Mononuclear cell (primary cell): ENCODE results near the gene MAPK9. TPM values are rescaled to one million over a fixed set of nuclear protein-coding genes. Genes with fewer than 3 reads are reported as not detected.

Experiments used
- H3K27me3 ChIP-seq: 2 replicates; pipeline ENCODE4 v1.6.0; 2011; ENCODE audit warnings: low read length, control low read depth; ENCODE audit not compliant: insufficient read depth
- H3K4me1 ChIP-seq: 2 replicates; pipeline ENCODE4 v1.5.1; 2011; ENCODE audit warnings: mild to moderate bottlenecking, low read length, control low read depth; ENCODE audit not compliant: insufficient read depth
- H3K4me3 ChIP-seq: 2 replicates; pipeline ENCODE4 v1.5.1; 2011; ENCODE audit warnings: mild to moderate bottlenecking, low read length, moderate library complexity
- H3K9me3 ChIP-seq: 2 replicates; pipeline ENCODE4 v1.5.1; 2011; ENCODE audit warnings: low read depth, mild to moderate bottlenecking, control low read depth, low read length
- total RNA-seq: library from RNA; depleted of rRNA; stranded (reverse); fragments of >200 nt; gene quantifications from one replicate; pipeline ENCODE4 v1.2.3, GENCODE V29; 2012

Gene MAPK9
- total RNA-seq, 1 donor: 36.0 TPM

- Histone ChIP-seq H3K4me3 (no peak overlapping the region), H3K9me3 (peaks cover 5% of the 10 kb centered on the region), H3K4me1 (no peaks in the 10 kb centered on the region), H3K27me3 (no peaks in the 10 kb centered on the region)
Measured at GRCh38 chr5:180241600-180241999, 50.3 kb downstream of the MAPK9 start.

DNA sequence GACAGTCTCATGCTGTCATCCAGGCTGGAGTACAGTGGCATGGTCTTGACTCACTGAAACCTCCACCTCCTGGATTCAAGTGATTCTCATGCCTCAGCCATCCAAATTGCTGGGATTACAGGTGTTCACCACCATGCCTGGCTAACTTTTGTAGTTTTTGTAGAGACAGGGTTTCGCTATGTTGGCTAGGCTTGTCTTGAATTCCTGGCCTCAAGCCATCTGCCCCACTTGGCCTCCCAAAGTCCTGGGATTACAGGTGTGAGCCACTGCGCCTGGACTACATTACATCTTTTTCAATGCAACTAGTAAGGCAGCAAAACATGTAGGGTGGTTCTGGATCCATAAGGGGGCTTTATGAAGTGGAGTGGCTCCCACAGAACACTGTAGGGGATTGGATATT lies 53.3 kb downstream of the MAPK9 start:
- no peaks in the 10 kb centered on the region for H3K27me3 ChIP-seq
- H3K4me1 ChIP-seq: no peaks in the 10 kb centered on the region
- H3K9me3 ChIP-seq: peaks cover 5% of the 10 kb centered on the region
- no peak overlapping the region for H3K4me3 ChIP-seq

GRCh38 chr5:180235846-180236245 lies 56.0 kb downstream of the MAPK9 start:
- Histone ChIP-seq H3K4me3 (no peak overlapping the region), H3K27me3 (no peaks in the 10 kb centered on the region), H3K4me1 (no peaks in the 10 kb centered on the region), H3K9me3 (no peaks in the 10 kb centered on the region)

GRCh38 chr5:180235077-180235476 lies 56.8 kb downstream of the MAPK9 start:
- H3K9me3 ChIP-seq: no peaks in the 10 kb centered on the region

GRCh38 chr5:180234271-180234670 lies 57.6 kb downstream of the MAPK9 start:
- Histone ChIP-seq H3K4me3 (no peak overlapping the region), H3K27me3 (no peaks in the 10 kb centered on the region), H3K4me1 (no peaks in the 10 kb centered on the region), H3K9me3 (no peaks in the 10 kb centered on the region)

More at GRCh38 chr5:180235077-180235476, 56.8 kb downstream of the MAPK9 start:
- H3K4me3 ChIP-seq: no peak overlapping the region
- no peaks in the 10 kb centered on the region for H3K4me1 ChIP-seq
- H3K27me3 ChIP-seq: no peaks in the 10 kb centered on the region

GRCh38 chr5:180233729-180234128 lies 58.2 kb downstream of the MAPK9 start:
- Histone ChIP-seq H3K4me3 (no peak overlapping the region), H3K4me1 (no peaks in the 10 kb centered on the region), H3K9me3 (no peaks in the 10 kb centered on the region), H3K27me3 (no peaks in the 10 kb centered on the region)

DNA sequence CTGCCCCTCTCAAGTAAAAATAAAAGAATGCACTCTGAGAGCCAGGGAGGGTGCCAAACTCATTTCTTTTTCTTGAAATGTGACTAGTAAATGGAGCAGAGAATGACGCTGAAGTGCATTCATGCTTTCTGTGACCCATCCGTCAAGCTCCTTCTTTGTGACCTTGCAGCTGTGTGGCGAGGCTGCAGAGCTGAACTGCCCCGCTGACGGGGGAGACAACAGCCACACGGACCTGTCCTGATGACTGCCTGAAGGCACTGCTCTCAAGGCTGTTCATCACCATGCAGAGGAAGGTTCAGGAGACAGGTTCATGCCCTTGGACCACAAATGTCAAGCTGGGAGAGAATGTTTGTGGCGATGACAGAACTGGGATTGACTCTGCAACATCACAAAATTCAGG lies 61.9 kb downstream of the MAPK9 start:
- Histone ChIP-seq H3K4me3 (no peak overlapping the region), H3K9me3 (peaks cover 8% of the 10 kb centered on the region), H3K27me3 (no peaks in the 10 kb centered on the region), H3K4me1 (no peaks in the 10 kb centered on the region)

- Histone ChIP-seq H3K27me3 (no peaks in the 10 kb centered on the region), H3K9me3 (peaks cover 26% of the 10 kb centered on the region), H3K4me3 (no peak overlapping the region), H3K4me1 (no peaks in the 10 kb centered on the region)
Measured at GRCh38 chr5:180222056-180222455, 69.8 kb downstream of the MAPK9 start.

DNA sequence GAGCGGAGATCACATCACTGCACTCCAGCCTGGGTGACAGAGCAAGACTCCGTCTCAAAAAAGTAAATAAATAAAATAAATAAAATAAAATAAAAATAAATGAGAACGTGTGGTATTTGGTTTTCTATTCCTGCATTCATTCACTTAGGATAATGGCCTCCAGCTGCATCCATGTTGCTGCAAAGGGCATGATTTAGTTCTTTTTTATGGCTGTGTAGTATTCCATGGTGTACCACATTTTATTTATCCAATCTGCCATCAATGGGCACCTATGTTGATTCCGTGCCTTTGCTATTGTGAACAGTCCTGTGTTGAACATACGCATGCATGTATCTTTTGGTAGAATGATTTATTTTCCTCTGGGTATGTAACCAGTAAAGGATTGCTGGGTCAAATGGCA lies 74.1 kb downstream of the MAPK9 start:
- H3K9me3 ChIP-seq: peaks cover 19% of the 10 kb centered on the region
- no peaks in the 10 kb centered on the region for H3K4me1 ChIP-seq
- H3K27me3 ChIP-seq: no peaks in the 10 kb centered on the region
- no peak overlapping the region for H3K4me3 ChIP-seq

GRCh38 chr5:180216646-180217171 lies 75.2 kb downstream of the MAPK9 start:
- no peaks in the 10 kb centered on the region for H3K27me3 ChIP-seq
- no peaks in the 10 kb centered on the region for H3K4me1 ChIP-seq
- peaks cover 19% of the 10 kb centered on the region for H3K9me3 ChIP-seq
- H3K4me3 ChIP-seq: no peak overlapping the region

- no peaks in the 10 kb centered on the region for H3K4me1 ChIP-seq
- no peaks in the 10 kb centered on the region for H3K27me3 ChIP-seq
- no peak overlapping the region for H3K4me3 ChIP-seq
- H3K9me3 ChIP-seq: peaks cover 19% of the 10 kb centered on the region
Measured at GRCh38 chr5:180215783-180216630, 75.9 kb downstream of the MAPK9 start.

DNA sequence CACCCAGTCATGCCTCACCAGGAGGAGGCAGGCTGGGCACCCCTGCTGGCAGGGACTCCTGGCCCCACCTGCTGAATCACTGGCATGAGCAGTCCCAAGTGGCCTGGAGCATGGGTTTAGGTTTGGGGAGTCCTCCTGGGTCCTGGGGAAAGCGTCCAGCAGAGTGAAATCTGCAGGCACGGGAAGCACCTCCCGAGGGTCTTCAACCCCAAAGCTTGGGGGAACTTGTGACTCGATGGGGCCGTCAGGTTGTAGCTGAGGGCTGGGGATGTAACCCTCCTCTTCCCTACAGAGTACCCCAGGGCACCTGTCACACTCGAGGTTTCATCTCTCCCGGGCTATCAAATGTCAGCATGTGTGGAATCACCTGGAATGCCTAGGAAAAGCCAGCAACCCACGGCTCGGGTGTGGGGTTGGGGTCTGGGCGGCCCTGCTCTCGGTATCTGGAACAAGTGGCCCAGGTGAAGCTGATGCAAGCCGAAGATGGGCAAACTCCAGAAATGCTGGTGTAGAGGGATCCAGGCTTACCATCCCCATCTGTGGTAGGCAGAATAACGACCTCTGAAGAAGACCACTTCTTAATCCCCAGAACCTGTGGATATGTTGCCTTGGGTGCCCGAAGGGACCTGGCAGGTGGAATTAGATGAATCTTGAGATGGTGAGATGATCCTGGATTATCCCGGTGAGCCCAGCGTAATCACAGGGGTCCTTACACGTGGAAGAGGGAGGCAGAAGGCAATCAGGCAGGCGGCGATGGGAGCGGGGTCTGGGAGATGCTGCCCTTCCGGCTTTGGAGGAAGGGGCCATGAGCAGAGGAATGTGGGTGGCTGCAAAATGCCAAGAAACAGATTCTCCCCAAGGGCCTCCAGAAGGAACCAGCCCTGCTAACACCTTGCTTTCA lies 76.8 kb downstream of the MAPK9 start:
- Histone ChIP-seq H3K4me1 (no peaks in the 10 kb centered on the region), H3K9me3 (peaks cover 19% of the 10 kb centered on the region), H3K4me3 (no peak overlapping the region), H3K27me3 (no peaks in the 10 kb centered on the region)

DNA sequence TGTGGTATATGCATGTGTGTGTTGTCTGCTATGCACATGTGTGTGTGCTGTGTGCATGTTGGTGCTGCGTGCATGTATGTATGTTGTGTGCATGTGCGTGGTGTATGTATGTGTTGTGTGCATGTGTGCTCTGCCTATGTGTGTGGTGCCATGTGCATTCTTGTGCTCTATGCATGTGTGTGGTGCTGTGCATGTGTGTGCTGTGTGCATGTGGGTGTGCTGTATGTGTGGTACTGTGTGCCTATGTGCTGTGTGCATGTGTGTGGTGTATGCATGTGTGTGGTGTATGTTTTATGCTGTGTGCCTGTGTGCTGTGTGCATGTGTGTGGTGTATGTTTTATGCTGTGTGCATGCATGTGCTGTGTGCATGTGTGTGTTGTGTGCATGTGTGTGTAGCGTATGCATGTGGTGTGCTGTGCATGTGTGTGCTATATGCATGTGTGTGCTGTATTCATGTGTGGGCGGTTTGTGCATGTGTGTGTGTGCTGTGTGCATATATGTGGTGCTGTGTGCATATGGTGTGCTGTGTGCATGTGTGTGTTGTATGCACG lies 78.2 kb downstream of the MAPK9 start:
- H3K27me3 ChIP-seq: peaks cover 3% of the 10 kb centered on the region
- no peaks in the 10 kb centered on the region for H3K4me1 ChIP-seq
- H3K9me3 ChIP-seq: peaks cover 6% of the 10 kb centered on the region
- H3K4me3 ChIP-seq: no peak overlapping the region

DNA sequence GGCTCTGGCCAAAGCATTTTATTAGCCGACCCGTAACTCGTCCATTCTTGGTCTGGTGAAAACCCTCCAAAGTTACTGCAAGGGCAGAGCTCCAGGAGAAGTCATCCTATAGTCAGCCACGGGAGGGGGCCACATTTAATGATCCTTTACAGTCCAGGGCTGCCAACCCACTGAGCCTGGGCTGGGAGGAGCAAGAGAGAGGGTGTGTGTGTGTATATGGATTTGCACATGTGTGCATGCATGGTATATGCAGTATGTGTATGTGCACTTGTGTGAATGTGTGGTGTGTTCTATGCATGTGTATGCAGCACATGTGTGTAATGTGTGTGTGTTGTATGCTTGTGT lies 78.7 kb downstream of the MAPK9 start:
- Histone ChIP-seq H3K4me1 (peaks cover 4% of the 10 kb centered on the region), H3K9me3 (peaks cover 1% of the 10 kb centered on the region), H3K27me3 (peaks cover 6% of the 10 kb centered on the region), H3K4me3 (no peak overlapping the region)
